GM12878 (cell line): ENCODE data around the gene RPL18. TPM values are rescaled to one million over a fixed set of nuclear protein-coding genes. Genes with fewer than 3 reads are reported as not detected.

Source experiments
- ATF3 ChIP-seq: IDR thresholded peaks from 2 replicates; pipeline ENCODE4 v1.6.1; 2011; ENCODE audit warnings: low read depth, mild to moderate bottlenecking, low read length, moderate library complexity, borderline replicate concordance; ENCODE audit errors: extremely low read depth
- BCL11A ChIP-seq: IDR thresholded peaks from 2 replicates; pipeline ENCODE4 v1.6.1; 2011; ENCODE audit warnings: low read depth, low read length
- CBX3 ChIP-seq: fragments of 200-600 bp; sonication (generic); IDR thresholded peaks from 2 replicates; pipeline ENCODE4 v1.6.1; 2016; ENCODE audit warnings: low read depth, borderline replicate concordance
- E2F4 ChIP-seq: IDR thresholded peaks from 2 replicates; pipeline ENCODE4 v1.6.1; 2012; ENCODE audit warnings: low read depth, low read length, improper control_type of control experiment
- EED ChIP-seq: sonication (generic); IDR thresholded peaks from 2 replicates; pipeline ENCODE4 v1.6.1; 2016; ENCODE audit warnings: antibody characterized with exemption, low read depth
- ELK1 ChIP-seq: IDR thresholded peaks from 2 replicates; pipeline ENCODE4 v1.6.1; 2012; ENCODE audit warnings: low read depth, low read length, improper control_type of control experiment
- EZH2 ChIP-seq: IDR thresholded peaks from 2 replicates; pipeline ENCODE4 v1.6.1; 2012; ENCODE audit warnings: low read depth, mild to moderate bottlenecking, control low read depth, inconsistent platforms, low read length, borderline replicate concordance; ENCODE audit not compliant: control insufficient read depth
- HDAC2 ChIP-seq: fragments of 200-600 bp; sonication (generic); IDR thresholded peaks from 2 replicates; pipeline ENCODE4 v1.6.1; 2017
- HDAC6 ChIP-seq: fragments of 200-600 bp; sonication (generic); IDR thresholded peaks from one replicate; pipeline ENCODE4 v1.8.0; 2017; ENCODE audit warnings: antibody characterized with exemption; ENCODE audit not compliant: unreplicated experiment
- JUNB ChIP-seq: IDR thresholded peaks from 2 replicates; pipeline ENCODE4 v1.6.1; 2016; ENCODE audit warnings: antibody characterized with exemption, mild to moderate bottlenecking
- MXI1 ChIP-seq: fragments of 150-350 bp; IDR thresholded peaks from 2 replicates; pipeline ENCODE4 v1.6.1; 2011; ENCODE audit warnings: low read depth, mild to moderate bottlenecking, inconsistent platforms, low read length, improper control_type of control experiment
- MYC ChIP-seq: IDR thresholded peaks from 2 replicates; pipeline ENCODE4 v1.6.1; 2011; ENCODE audit warnings: mild to moderate bottlenecking, low read length, moderate library complexity, inconsistent platforms; ENCODE audit not compliant: insufficient read depth, insufficient replicate concordance, insufficient read length, severe bottlenecking
- NBN ChIP-seq: fragments of 450-650 bp; IDR thresholded peaks from 2 replicates; pipeline ENCODE4 v1.6.1; 2016
- NFXL1 ChIP-seq: fragments of 450-650 bp; IDR thresholded peaks from 2 replicates; pipeline ENCODE4 v1.6.1; 2017; ENCODE audit warnings: antibody characterized with exemption, mild to moderate bottlenecking, borderline replicate concordance
- RBBP5 ChIP-seq: fragments of 200-600 bp; sonication (generic); conservative IDR thresholded peaks from 2 replicates; pipeline ENCODE4 v1.6.1; 2016
- SMAD5 ChIP-seq: IDR thresholded peaks from 2 replicates; pipeline ENCODE4 v1.6.1; 2016; ENCODE audit warnings: antibody characterized with exemption, low read depth
- SRF ChIP-seq, 2 experiments: IDR thresholded peaks; 2 replicates each; pipeline ENCODE4 v1.6.1; 2011; ENCODE audit warnings: low read depth in 2 of 2, low read length in 2 of 2, mild to moderate bottlenecking in 1 of 2, moderate library complexity in 1 of 2
- TBL1XR1 ChIP-seq: IDR thresholded peaks from 2 replicates; pipeline ENCODE4 v1.6.1; 2012; ENCODE audit warnings: low read depth, low read length, improper control_type of control experiment
- USF1 ChIP-seq: IDR thresholded peaks from 2 replicates; pipeline ENCODE4 v1.6.1; 2011; ENCODE audit warnings: borderline replicate concordance, low read depth, mild to moderate bottlenecking, moderate library complexity, mixed read lengths, low read length; ENCODE audit not compliant: insufficient read depth; ENCODE audit errors: extremely low read length
- YBX1 ChIP-seq: fragments of 450-650 bp; IDR thresholded peaks from 2 replicates; pipeline ENCODE4 v1.6.1; 2016; ENCODE audit warnings: antibody characterized with exemption
- ZNF274 ChIP-seq: IDR thresholded peaks from one replicate; pipeline ENCODE4 v1.8.0; 2011; ENCODE audit not compliant: insufficient read length, insufficient read depth
- polyA plus RNA-seq, 11 experiments: library from polyadenylated mRNA; depleted of rRNA in 4 of 11; unstranded in 6 of 11; stranded (reverse) in 5 of 11; fragments of >200 nt; fragmentation: Nextera tagmentation in 4 of 11; fragmentation: Illumina TruSeq in 1 of 11; extraction: Ambion mirVana in 4 of 11; extraction: Trizol in 1 of 11; gene quantifications; 1 replicate in 1 of 11; 2 replicates in 10 of 11; pipeline versions ENCODE4 v1.2.1 to v1.2.3, GENCODE V29; 2011 to 2016; ENCODE audit warnings: inconsistent platforms in 2 of 11, missing spikeins in 2 of 11, low read depth in 1 of 11
- total RNA-seq, 4 experiments: library from RNA; depleted of rRNA in 3 of 4; stranded (reverse); fragments of >200 nt in 3 of 4; fragmentation: Illumina TruSeq in 1 of 4; extraction: Trizol in 1 of 4; gene quantifications; 2 replicates each; pipeline versions ENCODE4 v1.2.1 to v1.2.3, GENCODE V29; 2013 to 2021
- TF ChIP-seq, protein P1 (sequence below): IDR thresholded peaks from 2 replicates; pipeline ENCODE4 v1.6.1; 2012; ENCODE audit warnings: low read length, inconsistent platforms
- TF ChIP-seq, protein P2 (sequence below): fragments of 450-650 bp; formaldehyde crosslinking; IDR thresholded peaks from 2 replicates; pipeline ENCODE4 v1.5.0; 2022; ENCODE audit warnings: mild to moderate bottlenecking, missing genetic modification characterization

RPL18 gene
- total and polyA plus RNA-seq, 10 of the 15 experiments (the other 5 are each of a cell fraction or from before 2014, with no cell fraction given) = 393 to 4,267 (median 2,019) TPM

DNA sequence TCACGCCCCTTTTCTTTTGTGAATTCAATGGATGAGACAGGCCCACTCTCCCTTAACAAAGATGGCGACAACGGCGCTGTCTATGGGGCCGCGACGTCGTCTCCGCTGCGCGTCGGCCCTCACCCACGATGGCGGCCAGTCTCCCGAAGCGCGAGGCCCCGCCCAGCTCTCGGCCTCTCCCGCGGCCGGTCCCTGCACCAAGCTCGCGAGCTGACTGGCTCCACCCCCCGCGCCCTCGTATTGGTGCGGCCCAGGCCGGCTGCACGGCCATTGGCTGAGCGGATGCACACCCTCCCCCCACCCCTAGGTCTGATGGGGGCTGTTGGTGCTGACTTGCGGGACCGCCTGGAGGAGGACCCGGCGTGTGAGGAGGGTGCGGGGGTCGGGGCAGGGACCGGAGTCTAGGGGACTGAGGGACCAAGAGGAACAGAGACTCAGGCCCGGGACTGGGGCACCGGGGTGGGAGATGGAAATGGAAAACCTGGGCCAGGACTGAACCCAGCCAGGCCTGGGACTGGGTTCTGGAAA, 5.2 kb upstream of the RPL18 start (continued):
- TF ChIP-seq YBX1 (no peak), RBBP5 (no peak), SMAD5 (no peak), HDAC2 (no peak), USF1 (no peak), EED (no peak), ZNF274 (no peak), E2F4 (peak; percentile 25; the same call in 1 of the 2 replicates), JUNB (no peak), ELK1 (0 out of 2 replicates have a peak, but pooled peaks have one; percentile 25), NBN (no peak; the same call in 1 of the 2 replicates), MYC (no peak), ATF3 (no peak), MXI1 (no peak), HDAC6 (no peak), NFXL1 (no peak), SRF (IDR thresholded peaks at IDR 0.05; ENCODE audit: low read depth in 2 of 2, low read length in 2 of 2) (no peak), EZH2 (no peak), CBX3 (no peak), BCL11A (no peak), TBL1XR1 (no peak; the same call in 1 of the 2 replicates)
- TF ChIP-seq, protein P1, sequence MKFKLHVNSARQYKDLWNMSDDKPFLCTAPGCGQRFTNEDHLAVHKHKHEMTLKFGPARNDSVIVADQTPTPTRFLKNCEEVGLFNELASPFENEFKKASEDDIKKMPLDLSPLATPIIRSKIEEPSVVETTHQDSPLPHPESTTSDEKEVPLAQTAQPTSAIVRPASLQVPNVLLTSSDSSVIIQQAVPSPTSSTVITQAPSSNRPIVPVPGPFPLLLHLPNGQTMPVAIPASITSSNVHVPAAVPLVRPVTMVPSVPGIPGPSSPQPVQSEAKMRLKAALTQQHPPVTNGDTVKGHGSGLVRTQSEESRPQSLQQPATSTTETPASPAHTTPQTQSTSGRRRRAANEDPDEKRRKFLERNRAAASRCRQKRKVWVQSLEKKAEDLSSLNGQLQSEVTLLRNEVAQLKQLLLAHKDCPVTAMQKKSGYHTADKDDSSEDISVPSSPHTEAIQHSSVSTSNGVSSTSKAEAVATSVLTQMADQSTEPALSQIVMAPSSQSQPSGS = no peak
- TF ChIP-seq, protein P2, sequence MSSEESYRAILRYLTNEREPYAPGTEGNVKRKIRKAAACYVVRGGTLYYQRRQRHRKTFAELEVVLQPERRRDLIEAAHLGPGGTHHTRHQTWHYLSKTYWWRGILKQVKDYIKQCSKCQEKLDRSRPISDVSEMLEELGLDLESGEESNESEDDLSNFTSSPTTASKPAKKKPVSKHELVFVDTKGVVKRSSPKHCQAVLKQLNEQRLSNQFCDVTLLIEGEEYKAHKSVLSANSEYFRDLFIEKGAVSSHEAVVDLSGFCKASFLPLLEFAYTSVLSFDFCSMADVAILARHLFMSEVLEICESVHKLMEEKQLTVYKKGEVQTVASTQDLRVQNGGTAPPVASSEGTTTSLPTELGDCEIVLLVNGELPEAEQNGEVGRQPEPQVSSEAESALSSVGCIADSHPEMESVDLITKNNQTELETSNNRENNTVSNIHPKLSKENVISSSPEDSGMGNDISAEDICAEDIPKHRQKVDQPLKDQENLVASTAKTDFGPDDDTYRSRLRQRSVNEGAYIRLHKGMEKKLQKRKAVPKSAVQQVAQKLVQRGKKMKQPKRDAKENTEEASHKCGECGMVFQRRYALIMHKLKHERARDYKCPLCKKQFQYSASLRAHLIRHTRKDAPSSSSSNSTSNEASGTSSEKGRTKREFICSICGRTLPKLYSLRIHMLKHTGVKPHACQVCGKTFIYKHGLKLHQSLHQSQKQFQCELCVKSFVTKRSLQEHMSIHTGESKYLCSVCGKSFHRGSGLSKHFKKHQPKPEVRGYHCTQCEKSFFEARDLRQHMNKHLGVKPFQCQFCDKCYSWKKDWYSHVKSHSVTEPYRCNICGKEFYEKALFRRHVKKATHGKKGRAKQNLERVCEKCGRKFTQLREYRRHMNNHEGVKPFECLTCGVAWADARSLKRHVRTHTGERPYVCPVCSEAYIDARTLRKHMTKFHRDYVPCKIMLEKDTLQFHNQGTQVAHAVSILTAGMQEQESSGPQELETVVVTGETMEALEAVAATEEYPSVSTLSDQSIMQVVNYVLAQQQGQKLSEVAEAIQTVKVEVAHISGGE = no peak
